GM23248 (cell line): ENCODE measurements around the gene RBM4B.

Experiments
- EZH2 ChIP-seq: fragments of 200-600 bp; sonication (generic); IDR thresholded peaks from 2 replicates; pipeline ENCODE4 v1.6.1; 2018; ENCODE audit warnings: antibody characterized with exemption, mild to moderate bottlenecking; ENCODE audit not compliant: insufficient read depth, poor library complexity, severe bottlenecking
- EZH2phosphoT487 ChIP-seq: fragments of 200-600 bp; sonication (generic); IDR thresholded peaks from 2 replicates; pipeline ENCODE4 v1.6.1; 2018; ENCODE audit warnings: antibody characterized with exemption, moderate library complexity, mild to moderate bottlenecking, low read depth; ENCODE audit not compliant: insufficient read depth

GRCh38 chr11:66637557-66638176 is 40.0 kb downstream of the RBM4B start:
- no peak for TF ChIP-seq EZH2phosphoT487
- no peak for TF ChIP-seq EZH2
